ENCODE data around the gene ZNF775. TPM values are rescaled to one million over a fixed set of nuclear protein-coding genes. Genes with fewer than 3 reads are reported as not detected.

The ZNF775 gene
- total and polyA plus RNA-seq, 2 of the 13 experiments (the other 11 are each of a cell fraction or from before 2014, with no cell fraction given): 3.1 to 3.2 TPM

DNA sequence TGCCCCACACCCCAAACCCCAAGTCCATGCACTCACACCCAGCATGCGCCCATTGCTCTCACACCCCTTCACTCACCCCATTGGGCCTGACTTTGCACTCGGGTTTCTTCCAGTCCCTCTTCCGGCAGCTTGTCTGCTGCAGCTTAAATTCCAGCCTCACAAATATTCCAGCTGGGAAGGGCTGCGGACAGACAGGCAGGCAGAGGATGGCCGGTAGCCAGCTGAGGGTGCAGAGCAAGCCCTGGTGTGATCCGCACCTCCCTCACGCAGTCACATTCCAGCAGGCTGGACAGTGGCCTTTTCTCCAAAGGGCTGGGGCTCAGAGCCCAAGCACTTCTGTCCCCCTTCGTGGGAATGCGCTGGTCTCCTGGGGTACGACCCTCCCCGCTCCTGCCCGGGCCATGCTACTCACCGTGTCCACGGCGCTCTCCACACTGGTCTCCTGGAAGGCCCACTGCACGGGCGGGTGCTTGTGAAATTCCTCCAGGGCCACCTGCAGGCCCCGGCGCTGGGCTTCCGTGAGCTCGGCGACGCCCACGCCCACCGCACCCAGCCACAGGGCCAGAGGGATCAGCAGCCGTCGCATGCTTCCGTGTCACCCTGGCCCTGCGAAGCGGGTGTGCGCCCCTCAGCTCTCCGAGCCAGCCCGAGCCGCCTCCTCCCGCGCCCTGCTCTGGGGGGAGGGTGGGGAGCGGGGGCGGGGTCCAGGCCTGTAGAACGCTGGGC is 38.9 kb upstream of the ZNF775 start (continued):
- TF ChIP-seq, protein P1, sequence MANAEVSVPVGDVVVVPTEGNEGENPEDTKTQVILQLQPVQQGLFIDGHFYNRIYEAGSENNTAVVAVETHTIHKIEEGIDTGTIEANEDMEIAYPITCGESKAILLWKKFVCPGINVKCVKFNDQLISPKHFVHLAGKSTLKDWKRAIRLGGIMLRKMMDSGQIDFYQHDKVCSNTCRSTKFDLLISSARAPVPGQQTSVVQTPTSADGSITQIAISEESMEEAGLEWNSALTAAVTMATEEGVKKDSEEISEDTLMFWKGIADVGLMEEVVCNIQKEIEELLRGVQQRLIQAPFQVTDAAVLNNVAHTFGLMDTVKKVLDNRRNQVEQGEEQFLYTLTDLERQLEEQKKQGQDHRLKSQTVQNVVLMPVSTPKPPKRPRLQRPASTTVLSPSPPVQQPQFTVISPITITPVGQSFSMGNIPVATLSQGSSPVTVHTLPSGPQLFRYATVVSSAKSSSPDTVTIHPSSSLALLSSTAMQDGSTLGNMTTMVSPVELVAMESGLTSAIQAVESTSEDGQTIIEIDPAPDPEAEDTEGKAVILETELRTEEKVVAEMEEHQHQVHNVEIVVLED (CRISPR knock-in tag; IDR thresholded peaks at IDR 0.05; ENCODE audit: borderline replicate concordance): no peak
- no peak for TF ChIP-seq ZKSCAN8 (CRISPR knock-in tag; IDR thresholded peaks at IDR 0.05; ENCODE audit: borderline replicate concordance)
- TF ChIP-seq ZNF747 (CRISPR knock-in tag; IDR thresholded peaks at IDR 0.05; ENCODE audit: borderline replicate concordance): peak; percentile 72; the same call in 1 of the 2 replicates
- no peak for TF ChIP-seq ATAD3A (CRISPR knock-in tag; IDR thresholded peaks at IDR 0.05)
- TF ChIP-seq, protein P2, sequence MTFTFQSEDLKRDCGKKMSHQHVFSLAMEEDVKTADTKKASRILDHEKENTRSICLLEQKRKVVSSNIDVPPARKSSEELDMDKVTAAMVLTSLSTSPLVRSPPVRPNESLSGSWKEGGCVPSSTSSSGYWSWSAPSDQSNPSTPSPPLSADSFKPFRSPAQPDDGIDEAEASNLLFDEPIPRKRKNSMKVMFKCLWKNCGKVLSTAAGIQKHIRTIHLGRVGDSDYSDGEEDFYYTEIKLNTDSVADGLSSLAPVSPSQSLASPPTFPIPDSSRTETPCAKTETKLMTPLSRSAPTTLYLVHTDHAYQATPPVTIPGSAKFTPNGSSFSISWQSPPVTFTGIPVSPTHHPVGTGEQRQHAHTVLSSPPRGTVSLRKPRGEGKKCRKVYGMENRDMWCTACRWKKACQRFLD (CRISPR knock-in tag; IDR thresholded peaks at IDR 0.05; ENCODE audit: borderline replicate concordance): no peak
- TF ChIP-seq MIER2 (CRISPR knock-in tag; IDR thresholded peaks at IDR 0.05): no peak; the same call in 1 of the 2 replicates
- TF ChIP-seq, protein P3, sequence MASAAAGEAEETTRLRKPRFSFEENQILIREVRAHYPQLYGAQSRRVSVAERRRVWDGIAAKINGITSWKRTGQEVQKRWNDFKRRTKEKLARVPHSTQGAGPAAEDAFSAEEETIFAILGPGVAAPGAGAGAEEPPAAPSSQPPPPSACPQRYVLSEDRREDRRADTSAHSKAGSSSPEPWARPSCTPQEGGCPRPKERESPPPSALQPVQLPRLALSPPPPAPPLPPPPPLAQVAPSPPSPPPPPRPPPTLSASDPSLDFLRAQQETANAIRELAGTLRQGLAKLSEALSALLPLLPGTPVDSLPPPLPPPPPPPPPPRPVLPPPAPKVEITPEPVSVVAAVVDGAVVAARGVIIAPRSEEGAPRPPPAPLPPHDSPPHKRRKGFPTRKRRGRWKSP (CRISPR knock-in tag; IDR thresholded peaks at IDR 0.05): no peak
- 0 out of 2 replicates have a peak, but pooled peaks have one; percentile 11 for TF ChIP-seq ATF7-NPFF (CRISPR knock-in tag; IDR thresholded peaks at IDR 0.05; ENCODE audit: low read depth)
- TF ChIP-seq ZNF703 (CRISPR knock-in tag; IDR thresholded peaks at IDR 0.05; ENCODE audit: borderline replicate concordance): no peak
- peak; percentile 21; the same call in 1 of the 2 replicates for TF ChIP-seq ELF1 (CRISPR knock-in tag; IDR thresholded peaks at IDR 0.05)
- TF ChIP-seq, protein P4, sequence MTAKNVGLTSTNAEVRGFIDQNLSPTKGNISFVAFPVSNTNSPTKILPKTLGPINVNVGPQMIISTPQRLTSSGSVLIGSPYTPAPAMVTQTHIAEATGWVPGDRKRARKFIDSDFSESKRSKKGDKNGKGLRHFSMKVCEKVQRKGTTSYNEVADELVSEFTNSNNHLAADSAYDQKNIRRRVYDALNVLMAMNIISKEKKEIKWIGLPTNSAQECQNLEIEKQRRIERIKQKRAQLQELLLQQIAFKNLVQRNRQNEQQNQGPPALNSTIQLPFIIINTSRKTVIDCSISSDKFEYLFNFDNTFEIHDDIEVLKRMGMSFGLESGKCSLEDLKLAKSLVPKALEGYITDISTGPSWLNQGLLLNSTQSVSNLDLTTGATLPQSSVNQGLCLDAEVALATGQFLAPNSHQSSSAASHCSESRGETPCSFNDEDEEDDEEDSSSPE (CRISPR knock-in tag; IDR thresholded peaks at IDR 0.05): no peak
- TF ChIP-seq ZFP41 (CRISPR knock-in tag; IDR thresholded peaks at IDR 0.05; ENCODE audit: borderline replicate concordance): 0 out of 2 replicates have a peak, but pooled peaks have one; percentile 26
- TF ChIP-seq, protein P5, sequence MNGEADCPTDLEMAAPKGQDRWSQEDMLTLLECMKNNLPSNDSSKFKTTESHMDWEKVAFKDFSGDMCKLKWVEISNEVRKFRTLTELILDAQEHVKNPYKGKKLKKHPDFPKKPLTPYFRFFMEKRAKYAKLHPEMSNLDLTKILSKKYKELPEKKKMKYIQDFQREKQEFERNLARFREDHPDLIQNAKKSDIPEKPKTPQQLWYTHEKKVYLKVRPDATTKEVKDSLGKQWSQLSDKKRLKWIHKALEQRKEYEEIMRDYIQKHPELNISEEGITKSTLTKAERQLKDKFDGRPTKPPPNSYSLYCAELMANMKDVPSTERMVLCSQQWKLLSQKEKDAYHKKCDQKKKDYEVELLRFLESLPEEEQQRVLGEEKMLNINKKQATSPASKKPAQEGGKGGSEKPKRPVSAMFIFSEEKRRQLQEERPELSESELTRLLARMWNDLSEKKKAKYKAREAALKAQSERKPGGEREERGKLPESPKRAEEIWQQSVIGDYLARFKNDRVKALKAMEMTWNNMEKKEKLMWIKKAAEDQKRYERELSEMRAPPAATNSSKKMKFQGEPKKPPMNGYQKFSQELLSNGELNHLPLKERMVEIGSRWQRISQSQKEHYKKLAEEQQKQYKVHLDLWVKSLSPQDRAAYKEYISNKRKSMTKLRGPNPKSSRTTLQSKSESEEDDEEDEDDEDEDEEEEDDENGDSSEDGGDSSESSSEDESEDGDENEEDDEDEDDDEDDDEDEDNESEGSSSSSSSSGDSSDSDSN (CRISPR knock-in tag; IDR thresholded peaks at IDR 0.05): peak; percentile 68
- no peak for TF ChIP-seq YEATS2 (CRISPR knock-in tag; IDR thresholded peaks at IDR 0.05; ENCODE audit: borderline replicate concordance)
- 0 out of 2 replicates have a peak, but pooled peaks have one; percentile 31 for TF ChIP-seq ARHGAP35 (CRISPR knock-in tag; IDR thresholded peaks at IDR 0.05; ENCODE audit: borderline replicate concordance)
- TF ChIP-seq ZFP36L2 (CRISPR knock-in tag; IDR thresholded peaks at IDR 0.05): no peak
- TF ChIP-seq CENPT (CRISPR knock-in tag; IDR thresholded peaks at IDR 0.05; ENCODE audit: low read depth): no peak
- TF ChIP-seq, protein P6, sequence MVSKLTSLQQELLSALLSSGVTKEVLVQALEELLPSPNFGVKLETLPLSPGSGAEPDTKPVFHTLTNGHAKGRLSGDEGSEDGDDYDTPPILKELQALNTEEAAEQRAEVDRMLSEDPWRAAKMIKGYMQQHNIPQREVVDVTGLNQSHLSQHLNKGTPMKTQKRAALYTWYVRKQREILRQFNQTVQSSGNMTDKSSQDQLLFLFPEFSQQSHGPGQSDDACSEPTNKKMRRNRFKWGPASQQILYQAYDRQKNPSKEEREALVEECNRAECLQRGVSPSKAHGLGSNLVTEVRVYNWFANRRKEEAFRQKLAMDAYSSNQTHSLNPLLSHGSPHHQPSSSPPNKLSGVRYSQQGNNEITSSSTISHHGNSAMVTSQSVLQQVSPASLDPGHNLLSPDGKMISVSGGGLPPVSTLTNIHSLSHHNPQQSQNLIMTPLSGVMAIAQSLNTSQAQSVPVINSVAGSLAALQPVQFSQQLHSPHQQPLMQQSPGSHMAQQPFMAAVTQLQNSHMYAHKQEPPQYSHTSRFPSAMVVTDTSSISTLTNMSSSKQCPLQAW (CRISPR knock-in tag; IDR thresholded peaks at IDR 0.05): no peak
- TF ChIP-seq ZMAT3 (CRISPR knock-in tag; conservative IDR thresholded peaks at IDR 0.05): no peak
